Hepatocyte (in vitro differentiated cells): ENCODE measurements around the gene CDC6. TPM values are rescaled to one million over a fixed set of nuclear protein-coding genes. Genes with fewer than 3 reads are reported as not detected.

Experiments used
- DNase-seq: peaks from one replicate; pipeline ENCODE4 v3.0.0-alpha.2; 2016; ENCODE audit warnings: low spot score
- H2AFZ ChIP-seq: fragments of 200-600 bp; sonication (generic); 2 replicates; pipeline ENCODE4 v1.6.0; 2016; ENCODE audit warnings: antibody characterized with exemption, mild to moderate bottlenecking
- H3K27ac ChIP-seq: fragments of 200-600 bp; sonication (generic); 2 replicates; pipeline ENCODE4 v1.5.1; 2016; ENCODE audit warnings: mild to moderate bottlenecking
- H3K27me3 ChIP-seq: fragments of 200-600 bp; sonication (generic); 2 replicates; pipeline ENCODE4 v1.6.1; 2016
- H3K36me3 ChIP-seq: fragments of 200-600 bp; sonication (generic); replicated peaks from 2 replicates; pipeline ENCODE4 v1.5.1; 2016; ENCODE audit warnings: low read depth; ENCODE audit not compliant: insufficient read depth
- H3K4me1 ChIP-seq: fragments of 200-600 bp; sonication (generic); 2 replicates; pipeline ENCODE4 v1.5.1; 2016; ENCODE audit warnings: mild to moderate bottlenecking, moderate library complexity; ENCODE audit not compliant: insufficient read depth
- H3K4me2 ChIP-seq: fragments of 200-600 bp; sonication (generic); 2 replicates; pipeline ENCODE4 v1.6.0; 2016
- H3K4me3 ChIP-seq: fragments of 200-600 bp; sonication (generic); 2 replicates; pipeline ENCODE4 v1.5.1; 2016; ENCODE audit warnings: mild to moderate bottlenecking
- H3K79me2 ChIP-seq: fragments of 200-600 bp; sonication (generic); 2 replicates; pipeline ENCODE4 v1.6.0; 2017; ENCODE audit warnings: mild to moderate bottlenecking
- H3K9me2 ChIP-seq: fragments of 200-600 bp; sonication (generic); replicated peaks from 2 replicates; pipeline ENCODE4 v1.6.0; 2017; ENCODE audit warnings: mild to moderate bottlenecking; ENCODE audit not compliant: insufficient read depth
- H3K9me3 ChIP-seq: fragments of 200-600 bp; sonication (generic); 2 replicates; pipeline ENCODE4 v1.5.1; 2016; ENCODE audit warnings: low read depth, mild to moderate bottlenecking
- H4K20me1 ChIP-seq: fragments of 200-600 bp; sonication (generic); 2 replicates; pipeline ENCODE4 v1.6.0; 2016; ENCODE audit warnings: mild to moderate bottlenecking; ENCODE audit not compliant: insufficient read depth, poor library complexity, severe bottlenecking
- EZH2 ChIP-seq: fragments of 200-600 bp; sonication (generic); IDR thresholded peaks from 2 replicates; pipeline ENCODE4 v1.6.1; 2016; ENCODE audit warnings: antibody characterized with exemption, mild to moderate bottlenecking, borderline replicate concordance
- EZH2phosphoT487 ChIP-seq: fragments of 200-600 bp; sonication (generic); IDR thresholded peaks from one replicate; pipeline ENCODE4 v1.6.1; 2018; ENCODE audit warnings: antibody characterized with exemption, mild to moderate bottlenecking, low read depth, moderate library complexity; ENCODE audit not compliant: unreplicated experiment, severe bottlenecking
- WGBS: methylation state at CpG from one replicate; pipeline ENCODE4 v1.1.6; 2016; ENCODE audit warnings: low lambda C conversion rate; ENCODE audit errors: missing lambda C conversion rate; 5-methylcytosine and 5-hydroxymethylcytosine counted together
- polyA plus RNA-seq: library from polyadenylated mRNA; unstranded; fragments of >200 nt; fragmentation: Nextera tagmentation; extraction: Ambion mirVana; gene quantifications from 2 replicates; pipeline ENCODE4 v1.2.1, GENCODE V29; 2016
- total RNA-seq: library from RNA; depleted of rRNA; stranded (reverse); fragments of >200 nt; gene quantifications from 2 replicates; pipeline ENCODE4 v1.2.3, GENCODE V29; 2014
- TF ChIP-seq, protein P1 (sequence below): fragments of 200-600 bp; sonication (generic); IDR thresholded peaks from 2 replicates; pipeline ENCODE4 v1.5.1; 2016; ENCODE audit warnings: antibody characterized with exemption, mild to moderate bottlenecking; ENCODE audit not compliant: poor library complexity

The CDC6 gene
- total and polyA plus RNA-seq, 2 experiments from 2014 or later = 5.1 to 5.8 TPM

DNA sequence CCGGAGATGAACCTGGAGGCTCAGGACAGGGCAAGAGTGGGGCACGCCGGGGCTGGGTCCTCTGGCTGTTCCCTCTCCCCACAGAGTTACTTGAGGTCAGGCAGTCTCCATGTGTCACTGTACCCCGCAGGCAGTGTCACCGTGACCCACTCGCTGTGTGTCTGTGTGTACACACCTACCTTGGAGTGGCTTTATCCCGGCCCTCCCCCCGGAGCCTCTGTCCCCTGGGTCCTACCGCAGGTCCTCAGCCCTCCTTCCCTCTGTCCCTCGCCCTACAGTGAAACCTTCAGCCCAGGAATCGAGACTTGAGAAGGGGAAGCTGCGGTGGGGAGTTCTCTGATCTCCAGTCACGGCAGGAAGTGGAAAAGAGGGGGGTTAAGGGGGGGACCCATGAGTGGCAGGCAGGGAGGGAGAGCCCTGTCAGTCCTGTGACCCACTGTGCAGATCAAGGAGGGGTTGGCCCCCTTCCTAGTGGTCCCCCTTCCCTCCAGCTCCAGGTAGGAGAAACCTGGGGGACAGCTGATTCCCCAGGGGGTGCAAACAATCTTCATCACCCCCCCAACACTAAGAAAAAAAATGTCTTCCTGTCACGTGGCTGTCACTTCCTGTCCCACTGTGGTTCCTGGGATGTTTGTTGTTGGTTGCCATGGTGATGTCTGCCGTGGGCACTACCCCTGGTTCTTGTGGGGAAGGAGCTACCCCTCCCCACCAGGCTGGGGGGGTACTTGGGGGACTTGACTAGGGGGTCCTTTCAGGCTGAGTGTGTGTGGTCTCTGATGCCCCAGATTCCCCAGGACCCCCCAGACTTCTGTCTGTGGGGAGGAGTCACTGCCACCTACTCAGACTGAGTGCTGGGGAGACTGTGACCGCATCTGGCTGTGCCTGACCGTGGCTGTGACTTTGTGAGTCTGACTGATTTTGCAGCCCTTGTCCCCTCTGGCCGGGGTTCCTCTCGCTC lies 35.0 kb downstream of the CDC6 start:
- Histone ChIP-seq H3K9me2 (no peaks in the 10 kb centered on the region), H3K27me3 (no peaks in the 10 kb centered on the region), H3K4me3 (no peak overlapping the region), H4K20me1 (peaks cover 80% of the 10 kb centered on the region), H3K79me2 (peaks cover 97% of the 10 kb centered on the region), H3K27ac (peak overlapping the region; percentile 87), H3K36me3 (no peaks in the 10 kb centered on the region), H3K9me3 (no peaks in the 10 kb centered on the region), H3K4me1 (peaks cover 74% of the 10 kb centered on the region), H2AFZ (no peak overlapping the region), H3K4me2 (peak overlapping the region; percentile 87)
- TF ChIP-seq, protein P1, sequence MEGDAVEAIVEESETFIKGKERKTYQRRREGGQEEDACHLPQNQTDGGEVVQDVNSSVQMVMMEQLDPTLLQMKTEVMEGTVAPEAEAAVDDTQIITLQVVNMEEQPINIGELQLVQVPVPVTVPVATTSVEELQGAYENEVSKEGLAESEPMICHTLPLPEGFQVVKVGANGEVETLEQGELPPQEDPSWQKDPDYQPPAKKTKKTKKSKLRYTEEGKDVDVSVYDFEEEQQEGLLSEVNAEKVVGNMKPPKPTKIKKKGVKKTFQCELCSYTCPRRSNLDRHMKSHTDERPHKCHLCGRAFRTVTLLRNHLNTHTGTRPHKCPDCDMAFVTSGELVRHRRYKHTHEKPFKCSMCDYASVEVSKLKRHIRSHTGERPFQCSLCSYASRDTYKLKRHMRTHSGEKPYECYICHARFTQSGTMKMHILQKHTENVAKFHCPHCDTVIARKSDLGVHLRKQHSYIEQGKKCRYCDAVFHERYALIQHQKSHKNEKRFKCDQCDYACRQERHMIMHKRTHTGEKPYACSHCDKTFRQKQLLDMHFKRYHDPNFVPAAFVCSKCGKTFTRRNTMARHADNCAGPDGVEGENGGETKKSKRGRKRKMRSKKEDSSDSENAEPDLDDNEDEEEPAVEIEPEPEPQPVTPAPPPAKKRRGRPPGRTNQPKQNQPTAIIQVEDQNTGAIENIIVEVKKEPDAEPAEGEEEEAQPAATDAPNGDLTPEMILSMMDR = no peak
- no peak for TF ChIP-seq EZH2phosphoT487
- no peak for TF ChIP-seq EZH2
- peak; percentile 67 for DNase-seq
- 41% methylated on average over 18 of the region's 19 CpGs for WGBS

DNA sequence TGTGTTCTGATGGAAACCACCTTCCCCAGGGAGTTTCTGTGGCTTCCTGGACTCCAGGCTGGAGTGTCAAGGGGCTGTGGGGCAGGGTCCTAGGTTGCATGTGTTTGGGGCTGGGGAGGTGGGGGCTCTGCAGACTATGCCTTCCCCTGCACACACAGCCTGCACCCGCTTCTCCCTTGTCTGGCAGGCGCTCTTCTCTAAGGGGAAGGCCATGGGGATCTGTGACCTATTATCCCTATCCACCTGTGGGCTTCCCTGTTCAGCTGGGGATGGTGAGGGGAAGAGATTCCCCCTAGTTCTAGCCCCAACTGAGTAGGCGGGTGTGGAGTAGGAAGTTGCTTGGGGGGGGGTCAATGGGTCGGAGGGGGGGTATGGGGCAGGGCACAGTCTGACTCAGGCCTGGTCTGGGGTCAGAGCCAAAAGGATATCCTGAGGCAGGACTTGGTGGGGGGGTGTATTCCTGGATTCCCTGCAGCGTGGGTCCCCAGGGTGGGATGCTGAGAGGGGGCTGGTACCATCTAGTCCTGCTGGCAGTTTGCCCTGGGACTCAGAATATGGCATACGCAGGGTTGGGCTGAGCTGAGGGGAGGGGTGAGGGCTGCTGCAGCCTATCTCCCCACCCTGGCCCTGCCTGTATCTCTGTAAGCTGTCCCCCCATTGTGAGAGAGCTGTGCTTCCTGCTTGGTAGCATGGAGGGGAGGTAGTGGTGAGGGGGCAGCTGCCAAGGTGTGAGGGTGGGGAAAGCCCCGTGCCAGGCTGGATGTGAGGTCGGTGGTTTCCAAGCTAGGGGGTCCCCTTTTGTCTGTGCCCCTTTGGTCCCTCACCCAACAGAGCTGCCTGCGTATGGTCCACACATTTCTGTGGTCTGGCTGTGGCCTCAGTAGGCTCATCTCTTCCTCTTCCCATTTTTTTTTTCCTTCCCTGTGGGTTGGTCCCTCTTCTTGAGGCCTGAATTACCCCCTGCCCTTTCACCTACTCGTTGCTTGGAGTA lies 36.0 kb downstream of the CDC6 start:
- Histone ChIP-seq H3K27me3 (no peaks in the 10 kb centered on the region), H3K36me3 (no peaks in the 10 kb centered on the region), H3K4me3 (no peak overlapping the region), H3K9me2 (no peaks in the 10 kb centered on the region), H3K9me3 (no peaks in the 10 kb centered on the region), H3K27ac (peak overlapping the region; percentile 87), H4K20me1 (peaks cover 87% of the 10 kb centered on the region), H2AFZ (no peak overlapping the region), H3K4me1 (peaks cover 82% of the 10 kb centered on the region), H3K4me2 (peak overlapping the region; percentile 87), H3K79me2 (peaks cover 100% of the 10 kb centered on the region)
- no peak for DNase-seq
- 80% methylated on average over 10 of the region's 10 CpGs for WGBS
- TF ChIP-seq EZH2phosphoT487 (no peak), EZH2 (no peak)
- TF ChIP-seq, protein P1 = no peak

DNA sequence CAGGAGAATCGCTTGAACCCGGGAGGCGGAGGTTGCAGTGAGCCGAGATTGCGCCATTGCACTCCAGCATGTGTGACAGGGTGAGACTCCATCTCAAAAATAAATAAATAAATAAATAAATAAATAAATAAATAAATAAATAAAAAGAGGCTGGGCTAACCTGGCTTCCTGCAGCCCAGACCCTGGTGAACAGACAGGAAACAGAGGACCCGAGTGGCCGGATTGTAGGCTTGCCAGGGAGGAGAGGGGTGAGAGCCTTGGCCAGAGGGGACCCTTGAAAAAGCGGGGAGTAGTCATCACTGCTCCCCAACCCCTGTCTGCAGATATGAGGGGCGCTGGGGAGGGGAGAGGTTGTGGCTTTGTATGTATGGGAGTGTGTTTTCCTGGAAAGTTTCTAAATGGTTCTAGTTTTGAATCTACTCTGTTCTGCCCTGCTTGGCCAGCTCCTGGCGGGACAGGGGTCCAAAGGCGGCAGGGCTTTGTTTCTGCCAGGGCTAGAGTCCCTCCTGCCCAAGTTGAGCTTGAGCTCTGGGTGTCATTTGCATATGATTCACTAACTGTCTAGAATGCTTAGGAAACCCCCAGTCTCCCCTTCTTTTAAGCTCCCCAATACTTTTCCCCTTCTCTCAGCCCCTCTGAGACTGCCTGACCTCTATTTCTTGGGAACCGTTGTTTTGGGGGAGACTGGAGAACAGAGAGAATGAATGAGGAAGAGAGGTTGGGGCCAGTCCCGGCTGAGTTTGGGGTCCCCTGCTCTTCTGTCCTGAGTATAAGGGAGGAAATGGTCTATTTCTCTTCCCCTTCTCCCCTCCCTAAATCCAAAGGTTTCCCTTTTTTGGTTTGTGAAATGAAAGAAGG lies 37.7 kb downstream of the CDC6 start:
- Histone ChIP-seq H3K4me3 (no peak overlapping the region), H4K20me1 (peaks cover 74% of the 10 kb centered on the region), H3K9me3 (no peaks in the 10 kb centered on the region), H3K36me3 (no peaks in the 10 kb centered on the region), H3K27me3 (no peaks in the 10 kb centered on the region), H3K79me2 (peaks cover 100% of the 10 kb centered on the region), H2AFZ (no peak overlapping the region), H3K4me2 (no peak overlapping the region), H3K9me2 (no peaks in the 10 kb centered on the region), H3K27ac (no peak overlapping the region), H3K4me1 (peaks cover 75% of the 10 kb centered on the region)
- WGBS = 91% methylated on average over 13 of the region's 13 CpGs
- DNase-seq = no peak
- TF ChIP-seq EZH2phosphoT487 (no peak), EZH2 (no peak)
- TF ChIP-seq, protein P1 = no peak
